ENCODE data around the gene CLEC4D. TPM values are rescaled to one million over a fixed set of nuclear protein-coding genes. Genes with fewer than 3 reads are reported as not detected.

CLEC4D gene
- 0.31 TPM for total RNA-seq (ENCODE audit: unreplicated experiment)
- long read RNA-seq: 0 reads

DNA sequence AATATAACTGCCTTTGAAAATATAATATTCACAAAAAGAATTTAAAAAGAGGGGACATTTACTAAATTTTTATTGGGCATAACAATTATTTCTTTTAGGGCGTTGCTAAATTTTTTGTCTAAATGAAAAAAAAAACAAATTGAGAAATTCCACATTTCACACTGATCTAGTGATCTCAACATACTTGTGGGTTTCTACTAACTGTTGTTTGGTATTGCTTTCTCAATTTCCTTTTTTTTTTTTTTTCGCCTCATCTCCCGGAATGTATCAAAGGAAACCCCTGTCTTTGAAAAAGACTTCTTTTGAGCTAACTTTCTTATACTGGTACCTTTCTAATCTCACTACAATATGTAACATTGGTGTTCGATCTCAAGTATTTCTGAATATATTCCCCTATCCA lies at the start of gene CLEC4D:
CLEC4D (plus strand) TSS at position 248 of the 400 bp plus-strand sequence. CDS start 230 bp downstream, outside the sequence.
- Mint-ChIP-seq H3K9me3 (ENCODE audit: unreplicated experiment) (no peaks in the 10 kb centered on the region), H3K36me3 (ENCODE audit: low read depth, unreplicated experiment) (no peaks in the 10 kb centered on the region), H3K4me1 (ENCODE audit: unreplicated experiment) (peaks cover 4% of the 10 kb centered on the region), H3K27me3 (ENCODE audit: unreplicated experiment) (no peaks in the 10 kb centered on the region), H3K4me3 (ENCODE audit: unreplicated experiment) (no peak within 1 kb of the TSS), H3K27ac (ENCODE audit: unreplicated experiment) (no peak within 1 kb of the TSS)
- TF ChIP-seq, protein P1, sequence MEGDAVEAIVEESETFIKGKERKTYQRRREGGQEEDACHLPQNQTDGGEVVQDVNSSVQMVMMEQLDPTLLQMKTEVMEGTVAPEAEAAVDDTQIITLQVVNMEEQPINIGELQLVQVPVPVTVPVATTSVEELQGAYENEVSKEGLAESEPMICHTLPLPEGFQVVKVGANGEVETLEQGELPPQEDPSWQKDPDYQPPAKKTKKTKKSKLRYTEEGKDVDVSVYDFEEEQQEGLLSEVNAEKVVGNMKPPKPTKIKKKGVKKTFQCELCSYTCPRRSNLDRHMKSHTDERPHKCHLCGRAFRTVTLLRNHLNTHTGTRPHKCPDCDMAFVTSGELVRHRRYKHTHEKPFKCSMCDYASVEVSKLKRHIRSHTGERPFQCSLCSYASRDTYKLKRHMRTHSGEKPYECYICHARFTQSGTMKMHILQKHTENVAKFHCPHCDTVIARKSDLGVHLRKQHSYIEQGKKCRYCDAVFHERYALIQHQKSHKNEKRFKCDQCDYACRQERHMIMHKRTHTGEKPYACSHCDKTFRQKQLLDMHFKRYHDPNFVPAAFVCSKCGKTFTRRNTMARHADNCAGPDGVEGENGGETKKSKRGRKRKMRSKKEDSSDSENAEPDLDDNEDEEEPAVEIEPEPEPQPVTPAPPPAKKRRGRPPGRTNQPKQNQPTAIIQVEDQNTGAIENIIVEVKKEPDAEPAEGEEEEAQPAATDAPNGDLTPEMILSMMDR (IDR thresholded peaks at IDR 0.05; ENCODE audit: unreplicated experiment): no peak
- DNase-seq (ENCODE audit: low spot score): no peak

DNA sequence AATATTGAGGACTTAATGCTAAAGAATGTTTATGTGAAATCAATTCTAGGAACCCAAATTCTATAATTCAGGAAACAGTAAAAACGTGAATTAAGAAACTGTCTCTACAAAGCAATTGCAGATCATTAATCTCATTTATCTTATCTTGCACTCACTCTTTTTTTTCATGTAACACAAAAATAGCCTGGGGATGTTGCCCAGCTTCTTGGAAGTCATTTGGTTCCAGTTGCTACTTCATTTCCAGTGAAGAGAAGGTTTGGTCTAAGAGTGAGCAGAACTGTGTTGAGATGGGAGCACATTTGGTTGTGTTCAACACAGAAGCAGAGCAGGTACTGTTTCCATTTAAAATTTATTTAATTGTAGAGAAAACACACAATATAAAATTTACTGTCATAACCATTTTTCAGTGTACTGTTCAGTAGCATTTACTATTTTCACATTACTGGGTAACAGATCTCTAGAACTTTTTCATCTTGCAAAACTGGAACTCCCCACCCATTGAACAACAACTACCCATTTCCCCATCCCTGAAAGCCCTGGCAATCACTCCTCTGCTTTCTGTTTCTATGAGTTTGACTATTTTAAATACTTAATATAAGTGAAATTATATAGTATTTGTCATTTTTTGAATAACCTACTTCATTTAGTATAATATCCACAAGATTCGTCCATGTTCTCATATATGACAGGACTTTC lies 47.9 kb upstream of the CLEC4D start:
- no peak for DNase-seq (ENCODE audit: low spot score)
- H3K4me1 Mint-ChIP-seq (ENCODE audit: unreplicated experiment): peaks cover 3% of the 10 kb centered on the region
- H3K27me3 Mint-ChIP-seq (ENCODE audit: unreplicated experiment): no peaks in the 10 kb centered on the region
- H3K27ac Mint-ChIP-seq (ENCODE audit: unreplicated experiment): no peak overlapping the region
- H3K4me3 Mint-ChIP-seq (ENCODE audit: unreplicated experiment): no peak overlapping the region
- no peaks in the 10 kb centered on the region for H3K9me3 Mint-ChIP-seq (ENCODE audit: unreplicated experiment)
- no peaks in the 10 kb centered on the region for H3K36me3 Mint-ChIP-seq (ENCODE audit: low read depth, unreplicated experiment)
- TF ChIP-seq, protein P1 (IDR thresholded peaks at IDR 0.05; ENCODE audit: unreplicated experiment): no peak

DNA sequence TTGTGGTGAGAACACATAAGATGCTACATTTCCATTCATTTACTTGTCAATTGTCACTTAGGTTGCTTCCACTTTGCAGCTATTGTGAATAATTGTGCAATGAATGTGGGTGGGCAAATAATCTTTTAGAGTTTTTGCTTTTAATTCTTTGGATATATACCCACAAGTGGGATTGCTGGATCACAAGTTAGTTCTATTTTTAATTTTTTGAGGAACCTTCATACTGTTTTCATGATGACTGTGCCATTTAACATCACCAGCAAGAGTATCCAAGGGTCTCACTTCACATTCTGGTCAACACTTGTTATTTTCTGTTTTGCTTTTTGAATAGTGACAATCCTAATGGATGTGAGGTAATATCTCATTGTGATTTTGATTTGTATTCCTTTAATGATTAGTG lies 47.1 kb upstream of the CLEC4D start:
- no peak overlapping the region for H3K27ac Mint-ChIP-seq (ENCODE audit: unreplicated experiment)
- no peak for DNase-seq (ENCODE audit: low spot score)
- H3K4me1 Mint-ChIP-seq (ENCODE audit: unreplicated experiment): peaks cover 3% of the 10 kb centered on the region
- H3K27me3 Mint-ChIP-seq (ENCODE audit: unreplicated experiment): no peaks in the 10 kb centered on the region
- no peak overlapping the region for H3K4me3 Mint-ChIP-seq (ENCODE audit: unreplicated experiment)
- no peaks in the 10 kb centered on the region for H3K9me3 Mint-ChIP-seq (ENCODE audit: unreplicated experiment)
- no peaks in the 10 kb centered on the region for H3K36me3 Mint-ChIP-seq (ENCODE audit: low read depth, unreplicated experiment)
- TF ChIP-seq, protein P1 (IDR thresholded peaks at IDR 0.05; ENCODE audit: unreplicated experiment): no peak

- no peaks in the 10 kb centered on the region for H3K27me3 Mint-ChIP-seq (ENCODE audit: unreplicated experiment)
- no peaks in the 10 kb centered on the region for H3K4me1 Mint-ChIP-seq (ENCODE audit: unreplicated experiment)
- no peaks in the 10 kb centered on the region for H3K36me3 Mint-ChIP-seq (ENCODE audit: low read depth, unreplicated experiment)
- no peaks in the 10 kb centered on the region for H3K9me3 Mint-ChIP-seq (ENCODE audit: unreplicated experiment)
- H3K27ac Mint-ChIP-seq (ENCODE audit: unreplicated experiment): no peak overlapping the region
- no peak overlapping the region for H3K4me3 Mint-ChIP-seq (ENCODE audit: unreplicated experiment)
- no peak for DNase-seq (ENCODE audit: low spot score)
- TF ChIP-seq, protein P1 (IDR thresholded peaks at IDR 0.05; ENCODE audit: unreplicated experiment): no peak
Measured at GRCh38 chr12:8471090-8471489, 42.2 kb upstream of the CLEC4D start.

DNA sequence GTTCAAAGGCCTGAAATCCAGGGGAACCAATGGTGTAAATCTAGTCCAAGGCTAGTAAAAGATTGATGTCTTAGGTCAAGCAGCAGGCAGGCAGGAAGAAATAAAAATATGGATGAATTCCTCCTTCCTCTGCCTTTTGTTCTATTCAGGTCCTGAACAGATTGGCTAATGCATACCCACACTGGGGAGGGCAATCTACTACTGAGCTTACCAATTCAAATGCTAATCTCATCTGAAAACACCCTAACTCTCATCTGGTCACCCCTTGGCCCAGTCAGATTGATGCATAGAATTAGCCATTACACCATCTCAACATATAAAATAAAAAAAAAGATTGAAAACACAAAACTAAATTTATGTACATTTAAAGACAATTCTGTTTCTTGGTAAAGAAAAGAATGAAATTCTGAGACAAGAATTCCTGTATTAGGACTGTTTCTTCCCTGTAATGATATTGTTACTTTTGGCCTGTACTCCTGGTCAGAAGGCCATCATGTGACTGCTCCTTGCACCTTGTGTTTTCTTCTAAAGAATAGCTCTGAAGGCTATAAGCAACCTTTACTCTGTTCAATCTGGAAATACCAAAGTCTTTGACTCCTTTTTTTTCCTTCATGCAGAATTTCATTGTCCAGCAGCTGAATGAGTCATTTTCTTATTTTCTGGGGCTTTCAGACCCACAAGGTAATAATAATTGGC lies 37.6 kb upstream of the CLEC4D start:
- DNase-seq (ENCODE audit: low spot score): no peak
- Mint-ChIP-seq H3K27me3 (ENCODE audit: unreplicated experiment) (no peaks in the 10 kb centered on the region), H3K4me1 (ENCODE audit: unreplicated experiment) (peaks cover 3% of the 10 kb centered on the region), H3K27ac (ENCODE audit: unreplicated experiment) (no peak overlapping the region), H3K36me3 (ENCODE audit: low read depth, unreplicated experiment) (no peaks in the 10 kb centered on the region), H3K4me3 (ENCODE audit: unreplicated experiment) (no peak overlapping the region), H3K9me3 (ENCODE audit: unreplicated experiment) (no peaks in the 10 kb centered on the region)
- TF ChIP-seq, protein P1 (IDR thresholded peaks at IDR 0.05; ENCODE audit: unreplicated experiment): no peak
